SK-N-SH treated with all-trans-retinoic acid at 6 μM for 48 hours (cell line): ENCODE data around the gene WDR13.

Experiments
- ARNTL ChIP-seq: fragments of 450-650 bp; formaldehyde crosslinking; IDR thresholded peaks from 2 replicates; pipeline ENCODE4 v1.5.0; 2020; ENCODE audit warnings: low read depth, mild to moderate bottlenecking, moderate library complexity, borderline replicate concordance
- OSR1 ChIP-seq: fragments of 250-450 bp; sonication (Bioruptor Pico); IDR thresholded peaks from 2 replicates; pipeline ENCODE4 v1.8.0; 2022; ENCODE audit warnings: moderate library complexity, mild to moderate bottlenecking, inconsistent platforms
- PPARA ChIP-seq: fragments of 250-450 bp; sonication (Bioruptor Pico); IDR thresholded peaks from 2 replicates; pipeline ENCODE4 v1.5.0; 2020; ENCODE audit warnings: mild to moderate bottlenecking, borderline replicate concordance
- RARB ChIP-seq: fragments of 250-450 bp; sonication (Bioruptor Pico); IDR thresholded peaks from 2 replicates; pipeline ENCODE4 v1.8.0; 2021; ENCODE audit warnings: mild to moderate bottlenecking, moderate library complexity
- SNAI2 ChIP-seq: fragments of 250-450 bp; sonication (Bioruptor Pico); IDR thresholded peaks from 2 replicates; pipeline ENCODE4 v1.5.0; 2020; ENCODE audit warnings: mild to moderate bottlenecking, moderate library complexity
- TOX ChIP-seq: fragments of 250-450 bp; sonication (Bioruptor Pico); IDR thresholded peaks from 2 replicates; pipeline ENCODE4 v1.8.0; 2021; ENCODE audit warnings: mild to moderate bottlenecking, moderate library complexity, borderline replicate concordance
- ZC3H10 ChIP-seq: fragments of 250-450 bp; sonication (Bioruptor Pico); IDR thresholded peaks from 2 replicates; pipeline ENCODE4 v1.5.1; 2021; ENCODE audit warnings: mild to moderate bottlenecking, moderate library complexity
- ZFP3 ChIP-seq: fragments of 250-450 bp; sonication (Bioruptor Pico); IDR thresholded peaks from 2 replicates; pipeline ENCODE4 v1.5.0; 2020; ENCODE audit warnings: mild to moderate bottlenecking, moderate library complexity
- ZFP30 ChIP-seq: fragments of 450-650 bp; formaldehyde crosslinking; IDR thresholded peaks from 2 replicates; pipeline ENCODE4 v1.5.0; 2022; ENCODE audit warnings: mild to moderate bottlenecking, moderate library complexity
- ZNF70 ChIP-seq: fragments of 450-650 bp; formaldehyde crosslinking; IDR thresholded peaks from 2 replicates; pipeline ENCODE4 v1.5.0; 2020; ENCODE audit warnings: mild to moderate bottlenecking, moderate library complexity
- ZNF8 ChIP-seq: fragments of 450-650 bp; formaldehyde crosslinking; IDR thresholded peaks from 2 replicates; pipeline ENCODE4 v1.5.0; 2020; ENCODE audit warnings: mild to moderate bottlenecking, moderate library complexity
- TF ChIP-seq, protein P1 (sequence below): fragments of 250-450 bp; sonication (Bioruptor Pico); IDR thresholded peaks from 2 replicates; pipeline ENCODE4 v1.8.0; 2020; ENCODE audit warnings: mild to moderate bottlenecking, moderate library complexity, borderline replicate concordance
- TF ChIP-seq, protein P2 (sequence below): fragments of 250-450 bp; sonication (Bioruptor Pico); IDR thresholded peaks from 2 replicates; pipeline ENCODE4 v1.5.0; 2020; ENCODE audit warnings: mild to moderate bottlenecking, moderate library complexity

DNA sequence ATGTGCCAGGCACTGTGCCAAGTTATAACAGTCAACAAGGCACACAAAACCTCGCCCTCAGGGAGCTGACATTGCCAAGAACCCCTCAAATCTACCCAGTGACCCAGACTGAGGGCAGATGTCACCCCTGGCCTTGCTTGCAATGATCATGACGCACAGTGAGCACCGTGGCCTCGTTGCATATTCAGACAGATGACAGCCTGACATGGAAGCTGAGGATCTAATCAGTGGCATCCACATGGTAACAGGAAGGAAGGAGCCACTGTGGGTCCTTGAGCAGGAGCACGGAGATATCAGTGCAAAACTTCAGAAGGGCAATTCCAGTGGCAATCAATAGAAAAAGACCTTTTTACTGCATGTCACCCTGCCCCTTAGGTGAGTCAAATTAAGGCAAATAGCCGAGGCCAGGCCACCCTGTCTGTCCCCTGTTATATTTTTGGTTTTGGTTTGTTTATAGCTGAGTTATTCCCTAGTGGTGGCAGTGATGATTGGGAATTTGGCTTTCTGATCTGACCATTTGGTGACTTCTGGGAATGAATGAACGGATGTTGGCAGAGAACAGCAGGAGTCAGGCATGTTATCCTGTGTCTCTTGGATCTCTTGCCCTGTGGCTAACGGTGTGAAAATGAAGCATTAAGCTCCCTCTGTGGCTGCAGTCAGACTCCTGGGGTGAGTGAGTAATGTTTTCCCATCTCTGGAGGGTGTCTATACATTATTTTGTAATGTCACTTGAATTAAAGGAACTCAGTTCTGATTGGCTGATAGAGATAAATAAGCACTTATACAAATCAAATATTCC, 20.4 kb downstream of the WDR13 start:
- TF ChIP-seq, protein P1, sequence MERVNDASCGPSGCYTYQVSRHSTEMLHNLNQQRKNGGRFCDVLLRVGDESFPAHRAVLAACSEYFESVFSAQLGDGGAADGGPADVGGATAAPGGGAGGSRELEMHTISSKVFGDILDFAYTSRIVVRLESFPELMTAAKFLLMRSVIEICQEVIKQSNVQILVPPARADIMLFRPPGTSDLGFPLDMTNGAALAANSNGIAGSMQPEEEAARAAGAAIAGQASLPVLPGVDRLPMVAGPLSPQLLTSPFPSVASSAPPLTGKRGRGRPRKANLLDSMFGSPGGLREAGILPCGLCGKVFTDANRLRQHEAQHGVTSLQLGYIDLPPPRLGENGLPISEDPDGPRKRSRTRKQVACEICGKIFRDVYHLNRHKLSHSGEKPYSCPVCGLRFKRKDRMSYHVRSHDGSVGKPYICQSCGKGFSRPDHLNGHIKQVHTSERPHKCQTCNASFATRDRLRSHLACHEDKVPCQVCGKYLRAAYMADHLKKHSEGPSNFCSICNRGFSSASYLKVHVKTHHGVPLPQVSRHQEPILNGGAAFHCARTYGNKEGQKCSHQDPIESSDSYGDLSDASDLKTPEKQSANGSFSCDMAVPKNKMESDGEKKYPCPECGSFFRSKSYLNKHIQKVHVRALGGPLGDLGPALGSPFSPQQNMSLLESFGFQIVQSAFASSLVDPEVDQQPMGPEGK (CRISPR knock-in tag) = no peak
- TF ChIP-seq ZC3H10 (CRISPR knock-in tag) (no peak), OSR1 (no peak), PPARA (CRISPR knock-in tag) (no peak), ZFP30 (no peak), TOX (CRISPR knock-in tag) (no peak), RARB (CRISPR knock-in tag) (no peak), ZFP3 (no peak), SNAI2 (no peak), ZNF8 (no peak), ARNTL (no peak), ZNF70 (CRISPR knock-in tag) (no peak)
- TF ChIP-seq, protein P2, sequence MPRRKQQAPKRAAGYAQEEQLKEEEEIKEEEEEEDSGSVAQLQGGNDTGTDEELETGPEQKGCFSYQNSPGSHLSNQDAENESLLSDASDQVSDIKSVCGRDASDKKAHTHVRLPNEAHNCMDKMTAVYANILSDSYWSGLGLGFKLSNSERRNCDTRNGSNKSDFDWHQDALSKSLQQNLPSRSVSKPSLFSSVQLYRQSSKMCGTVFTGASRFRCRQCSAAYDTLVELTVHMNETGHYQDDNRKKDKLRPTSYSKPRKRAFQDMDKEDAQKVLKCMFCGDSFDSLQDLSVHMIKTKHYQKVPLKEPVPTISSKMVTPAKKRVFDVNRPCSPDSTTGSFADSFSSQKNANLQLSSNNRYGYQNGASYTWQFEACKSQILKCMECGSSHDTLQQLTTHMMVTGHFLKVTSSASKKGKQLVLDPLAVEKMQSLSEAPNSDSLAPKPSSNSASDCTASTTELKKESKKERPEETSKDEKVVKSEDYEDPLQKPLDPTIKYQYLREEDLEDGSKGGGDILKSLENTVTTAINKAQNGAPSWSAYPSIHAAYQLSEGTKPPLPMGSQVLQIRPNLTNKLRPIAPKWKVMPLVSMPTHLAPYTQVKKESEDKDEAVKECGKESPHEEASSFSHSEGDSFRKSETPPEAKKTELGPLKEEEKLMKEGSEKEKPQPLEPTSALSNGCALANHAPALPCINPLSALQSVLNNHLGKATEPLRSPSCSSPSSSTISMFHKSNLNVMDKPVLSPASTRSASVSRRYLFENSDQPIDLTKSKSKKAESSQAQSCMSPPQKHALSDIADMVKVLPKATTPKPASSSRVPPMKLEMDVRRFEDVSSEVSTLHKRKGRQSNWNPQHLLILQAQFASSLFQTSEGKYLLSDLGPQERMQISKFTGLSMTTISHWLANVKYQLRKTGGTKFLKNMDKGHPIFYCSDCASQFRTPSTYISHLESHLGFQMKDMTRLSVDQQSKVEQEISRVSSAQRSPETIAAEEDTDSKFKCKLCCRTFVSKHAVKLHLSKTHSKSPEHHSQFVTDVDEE (CRISPR knock-in tag) = no peak
